GM12872 (cell line): ENCODE results near the gene LGR6.

Experiments
- CTCF ChIP-seq: IDR thresholded peaks from 3 replicates; pipeline ENCODE4 v1.5.1; 2011; ENCODE audit warnings: low read depth, mild to moderate bottlenecking, low read length, moderate library complexity; ENCODE audit not compliant: insufficient read depth

LGR6 gene

DNA sequence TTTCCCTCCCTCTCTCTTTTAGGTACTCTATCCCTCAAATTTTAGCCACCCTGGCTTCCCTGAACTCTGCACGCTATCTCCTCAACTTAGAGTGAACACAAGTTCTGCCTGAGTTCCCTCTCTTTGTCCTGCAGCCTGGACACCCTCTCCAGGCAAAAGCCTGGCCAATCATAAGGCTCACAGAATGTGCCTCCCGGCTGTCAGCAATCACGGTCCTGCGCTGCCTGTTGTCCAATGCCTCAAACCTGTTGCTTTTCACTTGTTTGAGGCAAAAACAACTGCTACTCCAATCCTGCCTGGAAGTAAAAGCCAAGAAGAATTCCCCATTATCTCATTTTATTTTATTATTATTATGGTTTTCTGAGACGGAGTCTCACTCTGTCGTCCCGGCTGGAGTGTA, 66.1 kb downstream of the LGR6 start:
- no peak for TF ChIP-seq CTCF

GRCh38 chr1:202263628-202264027, 70.0 kb downstream of the LGR6 start:
- TF ChIP-seq CTCF: no peak

DNA sequence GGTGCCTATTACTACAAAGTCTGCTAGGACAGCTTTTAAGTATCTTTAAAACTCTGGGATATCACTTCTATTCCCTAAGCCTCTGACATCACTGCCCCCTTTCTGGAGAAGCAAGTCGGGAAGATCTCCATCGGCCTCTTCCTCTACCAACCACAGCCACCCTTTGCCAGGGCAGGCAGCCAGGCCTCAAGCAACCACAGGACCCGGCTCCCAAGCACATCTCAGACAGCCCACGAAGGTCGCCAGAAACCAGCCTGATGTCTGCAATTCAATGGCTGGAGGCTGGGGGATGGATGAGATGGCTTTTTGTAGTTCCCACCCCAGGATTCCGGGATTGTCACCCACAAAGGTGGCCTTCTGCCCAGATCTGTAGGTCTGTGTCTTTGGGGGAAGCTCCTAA, 70.7 kb downstream of the LGR6 start:
- TF ChIP-seq CTCF: no peak

DNA sequence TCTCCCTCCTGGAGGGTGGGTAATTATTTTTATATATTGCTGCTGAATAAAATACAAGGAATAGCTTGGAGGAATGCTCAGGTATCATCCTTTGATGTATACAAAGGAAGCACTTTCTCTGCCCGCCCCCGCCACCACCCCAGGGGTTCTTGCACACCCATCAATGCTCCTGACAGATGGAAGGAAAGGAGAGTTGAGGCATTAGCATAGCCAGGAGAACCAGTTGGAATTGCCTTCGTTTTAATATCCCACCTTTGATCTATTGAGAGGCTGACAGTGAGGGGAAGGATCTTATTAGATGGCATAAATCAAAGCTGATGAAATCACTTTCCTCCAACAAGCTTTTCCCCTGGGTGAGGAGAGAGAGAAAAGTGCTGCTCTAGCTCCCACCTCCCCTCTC, 71.1 kb downstream of the LGR6 start:
- TF ChIP-seq CTCF: no peak

DNA sequence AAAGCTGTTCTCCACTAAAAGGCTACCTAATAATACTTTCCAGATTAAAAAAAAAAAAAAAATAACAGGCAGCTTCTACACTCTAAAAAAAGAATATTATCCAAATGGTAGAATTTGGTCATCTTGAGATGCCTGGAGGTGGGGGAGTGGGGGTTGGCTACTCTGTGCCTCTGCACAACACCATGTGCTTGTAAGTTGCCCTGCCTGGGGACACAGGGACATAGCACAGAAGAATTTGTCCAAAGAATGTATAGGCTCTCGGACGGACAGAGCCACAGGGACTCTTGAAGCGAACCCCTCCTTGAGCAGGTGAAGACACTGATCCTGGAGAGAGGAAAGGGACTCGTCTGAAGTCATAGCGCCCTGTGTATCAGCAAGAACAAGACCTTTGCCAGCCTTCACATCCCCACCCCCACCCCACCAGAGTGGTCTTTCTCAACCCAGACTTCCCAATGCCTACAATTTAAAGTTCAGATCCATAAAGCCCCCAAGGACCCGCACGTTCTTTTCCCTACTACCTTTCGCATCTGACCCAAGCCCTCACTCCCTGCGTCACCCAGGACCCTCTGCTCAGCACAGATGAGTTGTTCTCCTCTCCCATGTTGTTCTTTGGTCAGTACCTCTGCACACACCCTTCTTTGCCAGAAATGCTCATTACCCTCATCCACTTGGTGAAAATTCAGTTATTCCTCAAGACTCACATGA, 72.6 kb downstream of the LGR6 start:
- TF ChIP-seq CTCF: no peak

DNA sequence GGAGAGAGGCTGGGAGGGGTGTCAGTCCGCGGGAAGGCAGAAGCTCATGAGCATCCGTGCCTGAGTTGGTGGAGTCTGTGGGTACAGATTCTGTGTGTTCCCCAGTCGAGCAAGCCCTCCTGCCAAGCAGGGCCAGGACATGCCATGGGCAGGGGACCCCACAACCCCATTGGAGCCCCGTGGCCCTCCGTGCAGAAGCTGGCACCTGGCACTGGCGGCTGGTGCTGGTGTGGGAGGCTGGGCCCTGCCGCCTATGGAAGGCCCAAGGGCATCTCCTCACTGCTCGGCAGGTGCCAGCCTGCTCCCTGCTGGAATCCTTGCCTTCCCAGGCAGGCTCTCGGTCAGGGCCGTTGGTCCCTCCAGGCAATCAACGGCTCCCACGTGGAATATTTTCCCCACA, 74.4 kb downstream of the LGR6 start:
- TF ChIP-seq CTCF: no peak

GRCh38 chr1:202268817-202269216, 75.2 kb downstream of the LGR6 start:
- TF ChIP-seq CTCF: no peak
